PFSK-1 (cell line): Measurements from ENCODE around the gene MINK1.

Experiments used
- FOXP2 ChIP-seq: optimal IDR thresholded peaks from 2 replicates; pipeline ENCODE3; 2011; ENCODE audit warnings: borderline replicate concordance, control low read depth, inconsistent platforms; ENCODE audit not compliant: insufficient read depth; ENCODE audit errors: extremely low read length, extremely low read depth
- POLR2AphosphoS5 ChIP-seq: IDR thresholded peaks from 2 replicates; pipeline ENCODE4 v1.6.1; 2012; ENCODE audit warnings: low read depth, mild to moderate bottlenecking, control low read depth, low read length, moderate library complexity
- REST ChIP-seq, 2 experiments: IDR thresholded peaks; 2 replicates each; pipeline versions ENCODE4 v1.6.1 to v1.8.0; 2011 to 2012; ENCODE audit warnings: low read depth in 2 of 2, low read length in 2 of 2, control low read depth in 1 of 2, inconsistent platforms in 1 of 2, mild to moderate bottlenecking in 1 of 2, moderate library complexity in 1 of 2; ENCODE audit not compliant: insufficient read depth in 1 of 2
- SIN3A ChIP-seq: IDR thresholded peaks from 2 replicates; pipeline ENCODE4 v1.6.1; 2012; ENCODE audit warnings: mild to moderate bottlenecking, low read length, moderate library complexity, borderline replicate concordance; ENCODE audit not compliant: insufficient read depth
- TAF1 ChIP-seq: IDR thresholded peaks from 2 replicates; pipeline ENCODE4 v1.6.1; 2012; ENCODE audit warnings: low read length, control low read depth, borderline replicate concordance; ENCODE audit not compliant: insufficient read depth

The MINK1 gene

GRCh38 chr17:4822835-4823234 lies 10.3 kb upstream of the MINK1 start:
- TF ChIP-seq TAF1 = no peak
- TF ChIP-seq POLR2AphosphoS5 = no peak
- no peak for TF ChIP-seq FOXP2
- no peak for TF ChIP-seq REST (IDR thresholded peaks at IDR 0.05; ENCODE audit: insufficient read depth in 1 of 2, low read depth in 2 of 2, low read length in 2 of 2)
- no peak for TF ChIP-seq SIN3A

DNA sequence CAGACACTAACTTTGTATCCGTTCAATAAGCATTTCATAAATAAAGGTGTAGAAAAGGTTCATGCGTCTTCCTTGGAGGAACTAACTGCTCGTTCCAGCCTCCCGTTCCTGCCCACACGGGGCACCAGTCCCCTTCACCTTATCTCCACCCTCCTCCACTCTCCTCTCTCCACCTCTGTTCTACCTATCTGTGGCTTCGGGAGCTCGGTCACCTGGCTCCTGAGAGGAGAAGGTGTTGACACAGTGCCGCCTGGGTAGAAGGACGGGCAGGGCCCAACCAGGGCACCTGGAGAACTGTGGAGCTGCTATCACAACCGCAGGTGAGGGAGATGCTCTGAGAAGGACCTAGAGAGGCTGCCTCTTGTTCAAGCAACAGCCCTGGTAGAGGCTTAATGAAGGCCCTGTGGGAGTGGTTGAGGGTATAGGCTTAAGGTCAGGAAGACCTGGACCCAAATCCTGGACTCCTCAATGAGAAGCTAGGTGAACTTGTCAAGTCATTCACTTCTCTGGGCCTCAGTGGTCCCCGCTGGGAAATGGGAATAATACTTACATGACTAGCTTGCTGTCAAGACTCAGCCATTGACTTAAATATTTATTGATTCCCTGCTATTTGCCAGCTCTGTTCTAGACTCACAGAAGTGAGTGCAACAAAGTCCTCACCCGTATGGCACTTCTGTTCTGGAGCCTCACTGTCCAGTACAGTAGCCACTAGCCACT lies 9.6 kb upstream of the MINK1 start:
- TF ChIP-seq SIN3A (no peak), POLR2AphosphoS5 (no peak), TAF1 (no peak), FOXP2 (no peak), REST (IDR thresholded peaks at IDR 0.05; ENCODE audit: insufficient read depth in 1 of 2, low read depth in 2 of 2, low read length in 2 of 2) (no peak)

GRCh38 chr17:4827399-4827798 lies 5.7 kb upstream of the MINK1 start:
- TF ChIP-seq POLR2AphosphoS5 = no peak
- no peak for TF ChIP-seq SIN3A
- no peak for TF ChIP-seq TAF1
- no peak for TF ChIP-seq FOXP2
- TF ChIP-seq REST (IDR thresholded peaks at IDR 0.05; ENCODE audit: insufficient read depth in 1 of 2, low read depth in 2 of 2, low read length in 2 of 2) = no peak

DNA sequence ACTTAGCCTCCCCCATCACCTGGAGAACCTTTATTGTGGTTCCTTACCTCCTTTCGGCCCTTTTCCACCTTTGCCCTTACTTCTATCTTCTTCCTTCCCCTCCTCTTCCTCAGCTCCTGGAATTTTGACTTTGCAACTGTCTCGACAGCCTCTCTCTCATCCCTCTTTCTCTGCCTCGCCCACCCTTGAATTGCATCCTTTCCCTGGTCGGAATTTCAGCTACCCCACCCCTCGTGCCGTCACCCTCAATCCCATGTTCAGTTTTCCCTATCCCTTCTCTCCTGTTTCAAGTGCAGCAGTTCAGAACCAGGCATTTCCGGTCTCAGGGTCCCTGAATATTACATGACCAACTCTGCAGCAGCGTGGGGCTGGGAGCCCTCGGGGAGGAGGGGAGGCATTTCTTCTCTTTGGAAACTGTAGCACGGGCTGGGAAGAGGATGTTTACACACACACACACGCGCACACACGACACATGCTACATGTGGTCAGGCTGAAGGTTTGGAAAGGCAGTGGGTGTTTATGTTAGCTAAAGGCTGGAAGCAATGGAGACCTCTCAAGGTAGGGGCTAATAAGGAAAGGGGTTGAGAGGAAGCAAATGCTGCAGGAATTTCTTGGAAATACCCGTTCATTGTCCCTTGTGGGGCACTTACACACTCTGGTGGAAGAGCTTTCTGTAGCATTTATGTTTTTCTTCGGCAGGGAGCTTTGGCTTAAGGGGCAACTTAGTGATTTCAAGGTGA lies 971 bp downstream of the MINK1 start:
- TF ChIP-seq SIN3A (peak; percentile 86; the same call in 1 of the 2 replicates), FOXP2 (peak; percentile 90), TAF1 (no peak), REST (IDR thresholded peaks at IDR 0.05; ENCODE audit: insufficient read depth in 1 of 2, low read depth in 2 of 2, low read length in 2 of 2) (no peak)
